GM23338 (cell line): ENCODE data around the gene ENTPD1. TPM values are rescaled to one million over a fixed set of nuclear protein-coding genes. Genes with fewer than 3 reads are reported as not detected.

ENCODE experiments used
- ATAC-seq: fragments of 200-7000 bp; cut with Tn5 transposase; 3 replicates; pipeline ENCODE4 v1.9.1; 2020
- DNase-seq: peaks from one replicate; pipeline ENCODE4 v3.0.0-alpha.2; 2015; ENCODE audit warnings: low spot score
- H2AFZ ChIP-seq: fragments of 200-600 bp; sonication (generic); 2 replicates; pipeline ENCODE4 v1.8.0; 2016; ENCODE audit warnings: antibody characterized with exemption, mild to moderate bottlenecking, moderate library complexity
- H3F3A ChIP-seq: fragments of 200-600 bp; sonication (generic); replicated peaks from 2 replicates; pipeline ENCODE4 v1.8.0; 2017; ENCODE audit warnings: antibody characterized with exemption, mixed run types, low read depth
- H3K27ac ChIP-seq: fragments of 200-600 bp; sonication (generic); 2 replicates; pipeline ENCODE4 v1.6.1; 2016; ENCODE audit warnings: low read depth
- H3K27me3 ChIP-seq: fragments of 200-600 bp; sonication (generic); 2 replicates; pipeline ENCODE4 v1.8.0; 2016; ENCODE audit warnings: mild to moderate bottlenecking, mixed run types, moderate library complexity; ENCODE audit not compliant: insufficient read depth
- H3K36me3 ChIP-seq: fragments of 200-600 bp; sonication (generic); 2 replicates; pipeline ENCODE4 v1.8.0; 2016; ENCODE audit warnings: mild to moderate bottlenecking; ENCODE audit not compliant: insufficient read depth
- H3K4me1 ChIP-seq: fragments of 200-600 bp; sonication (generic); 2 replicates; pipeline ENCODE4 v1.8.0; 2016; ENCODE audit warnings: mild to moderate bottlenecking, moderate library complexity; ENCODE audit not compliant: insufficient read depth
- H3K4me2 ChIP-seq: fragments of 200-600 bp; sonication (generic); 2 replicates; pipeline ENCODE4 v1.7.1; 2017; ENCODE audit warnings: mixed run types
- H3K4me3 ChIP-seq: fragments of 200-600 bp; sonication (generic); 2 replicates; pipeline ENCODE4 v1.6.1; 2016; ENCODE audit warnings: mixed run types
- H3K79me2 ChIP-seq: fragments of 200-600 bp; sonication (generic); replicated peaks from 2 replicates; pipeline ENCODE4 v1.8.0; 2017; ENCODE audit warnings: mild to moderate bottlenecking; ENCODE audit not compliant: insufficient read depth
- H3K9me2 ChIP-seq: fragments of 200-600 bp; sonication (generic); 2 replicates; pipeline ENCODE4 v1.8.0; 2017; ENCODE audit not compliant: insufficient read depth
- H4K20me1 ChIP-seq: fragments of 200-600 bp; sonication (generic); replicated peaks from 2 replicates; pipeline ENCODE4 v1.8.0; 2017; ENCODE audit warnings: mild to moderate bottlenecking; ENCODE audit not compliant: insufficient read depth
- H3K27ac Mint-ChIP-seq: 2 replicates; pipeline ENCODE4 v1.8.0; 2020; ENCODE audit warnings: inconsistent platforms, mild to moderate bottlenecking, moderate library complexity, mixed read lengths
- H3K27me3 Mint-ChIP-seq: 3 replicates; pipeline ENCODE4 v1.8.0; 2022; ENCODE audit warnings: low read depth, mild to moderate bottlenecking, moderate library complexity, mixed read lengths, inconsistent platforms; ENCODE audit not compliant: insufficient read depth, poor library complexity
- H3K36me3 Mint-ChIP-seq: 3 replicates; pipeline ENCODE4 v1.8.0; 2021; ENCODE audit warnings: low read depth, mild to moderate bottlenecking, inconsistent platforms, moderate library complexity, mixed read lengths
- H3K4me1 Mint-ChIP-seq: 3 replicates; pipeline ENCODE4 v1.8.0; 2020; ENCODE audit warnings: mild to moderate bottlenecking, inconsistent platforms, mixed read lengths
- H3K4me3 Mint-ChIP-seq: 3 replicates; pipeline ENCODE4 v1.8.0; 2021; ENCODE audit warnings: moderate library complexity, mild to moderate bottlenecking, inconsistent platforms, mixed read lengths
- H3K9me3 Mint-ChIP-seq: 3 replicates; pipeline ENCODE4 v1.8.0; 2020; ENCODE audit warnings: moderate library complexity, mild to moderate bottlenecking, inconsistent platforms, mixed read lengths
- CREB1 ChIP-seq: fragments of 250-450 bp; sonication (Bioruptor Pico); IDR thresholded peaks from 2 replicates; pipeline ENCODE4 v1.5.0; 2020; ENCODE audit warnings: low read depth, mild to moderate bottlenecking, moderate library complexity
- ETS1 ChIP-seq: IDR thresholded peaks from 2 replicates; pipeline ENCODE4 v1.6.1; 2016; ENCODE audit warnings: antibody characterized with exemption
- EZH2 ChIP-seq: fragments of 200-600 bp; sonication (generic); IDR thresholded peaks from one replicate; pipeline ENCODE4 v1.8.0; 2017; ENCODE audit warnings: antibody characterized with exemption, mild to moderate bottlenecking, low read depth; ENCODE audit not compliant: unreplicated experiment
- EZH2phosphoT487 ChIP-seq: fragments of 200-600 bp; sonication (generic); IDR thresholded peaks from one replicate; pipeline ENCODE4 v1.8.1; 2018; ENCODE audit warnings: antibody characterized with exemption; ENCODE audit not compliant: unreplicated experiment
- JUNB ChIP-seq: IDR thresholded peaks from one replicate; pipeline ENCODE4 v1.6.1; 2016; ENCODE audit warnings: antibody characterized with exemption; ENCODE audit not compliant: unreplicated experiment
- NANOG ChIP-seq: IDR thresholded peaks from 2 replicates; pipeline ENCODE4 v1.6.1; 2016; ENCODE audit warnings: antibody characterized with exemption, borderline replicate concordance
- POLR2AphosphoS5 ChIP-seq: IDR thresholded peaks from 2 replicates; pipeline ENCODE4 v1.6.1; 2016; ENCODE audit warnings: antibody characterized with exemption, low read depth
- REST ChIP-seq: IDR thresholded peaks from one replicate; pipeline ENCODE4 v1.6.1; 2018; ENCODE audit warnings: antibody characterized with exemption; ENCODE audit not compliant: unreplicated experiment
- STAT1 ChIP-seq: IDR thresholded peaks from one replicate; pipeline ENCODE4 v1.6.1; 2016; ENCODE audit warnings: antibody characterized with exemption; ENCODE audit not compliant: unreplicated experiment
- ZNF114 ChIP-seq: fragments of 250-450 bp; sonication (Bioruptor Pico); IDR thresholded peaks from 2 replicates; pipeline ENCODE4 v1.5.0; 2020; ENCODE audit warnings: mild to moderate bottlenecking, moderate library complexity
- ZNF331 ChIP-seq: fragments of 250-450 bp; sonication (Bioruptor Pico); IDR thresholded peaks from 2 replicates; pipeline ENCODE4 v1.5.0; 2020; ENCODE audit warnings: low read depth, mild to moderate bottlenecking, moderate library complexity
- polyA plus RNA-seq: library from polyadenylated mRNA; unstranded; fragments of >200 nt; fragmentation: Nextera tagmentation; extraction: Ambion mirVana; gene quantifications from 2 replicates; pipeline ENCODE4 v1.2.1, GENCODE V29; 2016
- total RNA-seq: library from RNA; depleted of rRNA; stranded (reverse); fragments of >200 nt; shearing (Covaris generic); gene quantifications from 2 replicates; pipeline ENCODE4 v1.2.3, GENCODE V29; 2014
- TF ChIP-seq, protein P1 (sequence below): fragments of 250-450 bp; sonication (Bioruptor Pico); IDR thresholded peaks from 2 replicates; pipeline ENCODE4 v1.5.0; 2020; ENCODE audit warnings: mild to moderate bottlenecking, moderate library complexity
- TF ChIP-seq, protein P2 (sequence below), 2 experiments: fragments of 200-600 bp in 1 of 2; sonication (generic) in 1 of 2; conservative IDR thresholded peaks; 2 replicates each; pipeline versions ENCODE4 v1.5.1 to v1.6.1; 2016 to 2017; ENCODE audit warnings: antibody characterized with exemption in 2 of 2, low read depth in 2 of 2, mild to moderate bottlenecking in 2 of 2, moderate library complexity in 1 of 2

Gene ENTPD1
- total and polyA plus RNA-seq, 2 experiments from 2014 or later, result 2.3 to 3.6 TPM

- Histone ChIP-seq H3K4me2 (no peak overlapping the region), H3K4me3 (no peak overlapping the region), H3K27me3 (no peaks in the 10 kb centered on the region), H3F3A (no peaks in the 10 kb centered on the region), H3K4me1 (no peaks in the 10 kb centered on the region; the same call in 1 of the 2 replicates), H3K36me3 (no peaks in the 10 kb centered on the region), H2AFZ (no peak overlapping the region), H3K9me2 (0 out of 2 replicates have a peak, but pooled peaks cover 5% of the 10 kb centered on the region), H3K27ac (no peak overlapping the region), H3K79me2 (no peaks in the 10 kb centered on the region), H4K20me1 (no peaks in the 10 kb centered on the region)
- no peak overlapping the region for H3K4me3 Mint-ChIP-seq
- no peak overlapping the region for H3K27ac Mint-ChIP-seq
- peaks cover 5% of the 10 kb centered on the region for H3K36me3 Mint-ChIP-seq
- H3K9me3 Mint-ChIP-seq, result peaks cover 6% of the 10 kb centered on the region
- ATAC-seq (no peak), DNase-seq (no peak)
- no peak for TF ChIP-seq ETS1
- no peak for TF ChIP-seq POLR2AphosphoS5
- no peak for TF ChIP-seq EZH2
- no peak for TF ChIP-seq NANOG
- TF ChIP-seq ZNF331 (CRISPR knock-in tag), result no peak
- TF ChIP-seq STAT1, result no peak
- TF ChIP-seq, protein P1, sequence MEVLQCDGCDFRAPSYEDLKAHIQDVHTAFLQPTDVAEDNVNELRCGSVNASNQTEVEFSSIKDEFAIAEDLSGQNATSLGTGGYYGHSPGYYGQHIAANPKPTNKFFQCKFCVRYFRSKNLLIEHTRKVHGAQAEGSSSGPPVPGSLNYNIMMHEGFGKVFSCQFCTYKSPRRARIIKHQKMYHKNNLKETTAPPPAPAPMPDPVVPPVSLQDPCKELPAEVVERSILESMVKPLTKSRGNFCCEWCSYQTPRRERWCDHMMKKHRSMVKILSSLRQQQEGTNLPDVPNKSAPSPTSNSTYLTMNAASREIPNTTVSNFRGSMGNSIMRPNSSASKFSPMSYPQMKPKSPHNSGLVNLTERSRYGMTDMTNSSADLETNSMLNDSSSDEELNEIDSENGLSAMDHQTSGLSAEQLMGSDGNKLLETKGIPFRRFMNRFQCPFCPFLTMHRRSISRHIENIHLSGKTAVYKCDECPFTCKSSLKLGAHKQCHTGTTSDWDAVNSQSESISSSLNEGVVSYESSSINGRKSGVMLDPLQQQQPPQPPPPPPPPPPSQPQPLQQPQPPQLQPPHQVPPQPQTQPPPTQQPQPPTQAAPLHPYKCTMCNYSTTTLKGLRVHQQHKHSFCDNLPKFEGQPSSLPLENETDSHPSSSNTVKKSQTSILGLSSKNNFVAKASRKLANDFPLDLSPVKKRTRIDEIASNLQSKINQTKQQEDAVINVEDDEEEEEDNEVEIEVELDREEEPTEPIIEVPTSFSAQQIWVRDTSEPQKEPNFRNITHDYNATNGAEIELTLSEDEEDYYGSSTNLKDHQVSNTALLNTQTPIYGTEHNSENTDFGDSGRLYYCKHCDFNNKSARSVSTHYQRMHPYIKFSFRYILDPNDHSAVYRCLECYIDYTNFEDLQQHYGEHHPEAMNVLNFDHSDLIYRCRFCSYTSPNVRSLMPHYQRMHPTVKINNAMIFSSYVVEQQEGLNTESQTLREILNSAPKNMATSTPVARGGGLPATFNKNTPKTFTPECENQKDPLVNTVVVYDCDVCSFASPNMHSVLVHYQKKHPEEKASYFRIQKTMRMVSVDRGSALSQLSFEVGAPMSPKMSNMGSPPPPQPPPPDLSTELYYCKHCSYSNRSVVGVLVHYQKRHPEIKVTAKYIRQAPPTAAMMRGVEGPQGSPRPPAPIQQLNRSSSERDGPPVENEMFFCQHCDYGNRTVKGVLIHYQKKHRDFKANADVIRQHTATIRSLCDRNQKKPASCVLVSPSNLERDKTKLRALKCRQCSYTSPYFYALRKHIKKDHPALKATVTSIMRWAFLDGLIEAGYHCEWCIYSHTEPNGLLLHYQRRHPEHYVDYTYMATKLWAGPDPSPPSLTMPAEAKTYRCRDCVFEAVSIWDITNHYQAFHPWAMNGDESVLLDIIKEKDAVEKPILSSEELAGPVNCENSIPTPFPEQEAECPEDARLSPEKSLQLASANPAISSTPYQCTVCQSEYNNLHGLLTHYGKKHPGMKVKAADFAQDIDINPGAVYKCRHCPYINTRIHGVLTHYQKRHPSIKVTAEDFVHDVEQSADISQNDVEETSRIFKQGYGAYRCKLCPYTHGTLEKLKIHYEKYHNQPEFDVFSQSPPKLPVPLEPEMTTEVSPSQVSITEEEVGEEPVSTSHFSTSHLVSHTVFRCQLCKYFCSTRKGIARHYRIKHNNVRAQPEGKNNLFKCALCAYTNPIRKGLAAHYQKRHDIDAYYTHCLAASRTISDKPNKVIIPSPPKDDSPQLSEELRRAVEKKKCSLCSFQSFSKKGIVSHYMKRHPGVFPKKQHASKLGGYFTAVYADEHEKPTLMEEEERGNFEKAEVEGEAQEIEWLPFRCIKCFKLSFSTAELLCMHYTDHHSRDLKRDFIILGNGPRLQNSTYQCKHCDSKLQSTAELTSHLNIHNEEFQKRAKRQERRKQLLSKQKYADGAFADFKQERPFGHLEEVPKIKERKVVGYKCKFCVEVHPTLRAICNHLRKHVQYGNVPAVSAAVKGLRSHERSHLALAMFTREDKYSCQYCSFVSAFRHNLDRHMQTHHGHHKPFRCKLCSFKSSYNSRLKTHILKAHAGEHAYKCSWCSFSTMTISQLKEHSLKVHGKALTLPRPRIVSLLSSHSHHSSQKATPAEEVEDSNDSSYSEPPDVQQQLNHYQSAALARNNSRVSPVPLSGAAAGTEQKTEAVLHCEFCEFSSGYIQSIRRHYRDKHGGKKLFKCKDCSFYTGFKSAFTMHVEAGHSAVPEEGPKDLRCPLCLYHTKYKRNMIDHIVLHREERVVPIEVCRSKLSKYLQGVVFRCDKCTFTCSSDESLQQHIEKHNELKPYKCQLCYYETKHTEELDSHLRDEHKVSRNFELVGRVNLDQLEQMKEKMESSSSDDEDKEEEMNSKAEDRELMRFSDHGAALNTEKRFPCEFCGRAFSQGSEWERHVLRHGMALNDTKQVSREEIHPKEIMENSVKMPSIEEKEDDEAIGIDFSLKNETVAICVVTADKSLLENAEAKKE (CRISPR knock-in tag), result no peak
- TF ChIP-seq JUNB, result no peak
- TF ChIP-seq EZH2phosphoT487, result no peak
- TF ChIP-seq, protein P2, sequence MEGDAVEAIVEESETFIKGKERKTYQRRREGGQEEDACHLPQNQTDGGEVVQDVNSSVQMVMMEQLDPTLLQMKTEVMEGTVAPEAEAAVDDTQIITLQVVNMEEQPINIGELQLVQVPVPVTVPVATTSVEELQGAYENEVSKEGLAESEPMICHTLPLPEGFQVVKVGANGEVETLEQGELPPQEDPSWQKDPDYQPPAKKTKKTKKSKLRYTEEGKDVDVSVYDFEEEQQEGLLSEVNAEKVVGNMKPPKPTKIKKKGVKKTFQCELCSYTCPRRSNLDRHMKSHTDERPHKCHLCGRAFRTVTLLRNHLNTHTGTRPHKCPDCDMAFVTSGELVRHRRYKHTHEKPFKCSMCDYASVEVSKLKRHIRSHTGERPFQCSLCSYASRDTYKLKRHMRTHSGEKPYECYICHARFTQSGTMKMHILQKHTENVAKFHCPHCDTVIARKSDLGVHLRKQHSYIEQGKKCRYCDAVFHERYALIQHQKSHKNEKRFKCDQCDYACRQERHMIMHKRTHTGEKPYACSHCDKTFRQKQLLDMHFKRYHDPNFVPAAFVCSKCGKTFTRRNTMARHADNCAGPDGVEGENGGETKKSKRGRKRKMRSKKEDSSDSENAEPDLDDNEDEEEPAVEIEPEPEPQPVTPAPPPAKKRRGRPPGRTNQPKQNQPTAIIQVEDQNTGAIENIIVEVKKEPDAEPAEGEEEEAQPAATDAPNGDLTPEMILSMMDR (conservative IDR thresholded peaks at IDR 0.05; ENCODE audit: low read depth in 2 of 2), result no peak
- TF ChIP-seq ZNF114 (CRISPR knock-in tag), result no peak
- TF ChIP-seq CREB1 (CRISPR knock-in tag), result no peak
- TF ChIP-seq REST, result no peak
- no peaks in the 10 kb centered on the region for H3K27me3 Mint-ChIP-seq
- no peaks in the 10 kb centered on the region for H3K4me1 Mint-ChIP-seq
Observed at GRCh38 chr10:95783741-95784140, 27.8 kb downstream of the ENTPD1 start.
